ENCODE data around the gene RRAGD. TPM values are rescaled to one million over a fixed set of nuclear protein-coding genes. Genes with fewer than 3 reads are reported as not detected.

Gene RRAGD
- total RNA-seq = 44.0 TPM
- long read RNA-seq, full-length matches to known transcripts = 65 of 82 reads
- long read RNA-seq, partial matches to known transcripts = 1 of 82 reads
- long read RNA-seq, other reads (novel, unspliced or antisense) = 16 of 82 reads

- Histone ChIP-seq H3K4me1 (peaks cover 3% of the 10 kb centered on the region), H3K9me3 (no peaks in the 10 kb centered on the region), H3K27ac (peak within 1 kb of the TSS; percentile 77), H3K36me3 (no peaks in the 10 kb centered on the region), H3K27me3 (no peaks in the 10 kb centered on the region), H3K4me3 (peak within 1 kb of the TSS; percentile 84)
- peak; percentile 95 for ATAC-seq
- TF ChIP-seq, protein P1, sequence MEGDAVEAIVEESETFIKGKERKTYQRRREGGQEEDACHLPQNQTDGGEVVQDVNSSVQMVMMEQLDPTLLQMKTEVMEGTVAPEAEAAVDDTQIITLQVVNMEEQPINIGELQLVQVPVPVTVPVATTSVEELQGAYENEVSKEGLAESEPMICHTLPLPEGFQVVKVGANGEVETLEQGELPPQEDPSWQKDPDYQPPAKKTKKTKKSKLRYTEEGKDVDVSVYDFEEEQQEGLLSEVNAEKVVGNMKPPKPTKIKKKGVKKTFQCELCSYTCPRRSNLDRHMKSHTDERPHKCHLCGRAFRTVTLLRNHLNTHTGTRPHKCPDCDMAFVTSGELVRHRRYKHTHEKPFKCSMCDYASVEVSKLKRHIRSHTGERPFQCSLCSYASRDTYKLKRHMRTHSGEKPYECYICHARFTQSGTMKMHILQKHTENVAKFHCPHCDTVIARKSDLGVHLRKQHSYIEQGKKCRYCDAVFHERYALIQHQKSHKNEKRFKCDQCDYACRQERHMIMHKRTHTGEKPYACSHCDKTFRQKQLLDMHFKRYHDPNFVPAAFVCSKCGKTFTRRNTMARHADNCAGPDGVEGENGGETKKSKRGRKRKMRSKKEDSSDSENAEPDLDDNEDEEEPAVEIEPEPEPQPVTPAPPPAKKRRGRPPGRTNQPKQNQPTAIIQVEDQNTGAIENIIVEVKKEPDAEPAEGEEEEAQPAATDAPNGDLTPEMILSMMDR (IDR thresholded peaks at IDR 0.05) = no peak
- intact Hi-C loops (cut with DNase I) = no loop called here
- DNase-seq = peak; percentile 90
These were observed at the start of gene RRAGD for GRCh38 chr6:89412071-89413005. Gene RRAGD, minus strand, starts transcription at chr6:89412273. Its CDS starts 280 bp downstream, at chr6:89411993.

DNA sequence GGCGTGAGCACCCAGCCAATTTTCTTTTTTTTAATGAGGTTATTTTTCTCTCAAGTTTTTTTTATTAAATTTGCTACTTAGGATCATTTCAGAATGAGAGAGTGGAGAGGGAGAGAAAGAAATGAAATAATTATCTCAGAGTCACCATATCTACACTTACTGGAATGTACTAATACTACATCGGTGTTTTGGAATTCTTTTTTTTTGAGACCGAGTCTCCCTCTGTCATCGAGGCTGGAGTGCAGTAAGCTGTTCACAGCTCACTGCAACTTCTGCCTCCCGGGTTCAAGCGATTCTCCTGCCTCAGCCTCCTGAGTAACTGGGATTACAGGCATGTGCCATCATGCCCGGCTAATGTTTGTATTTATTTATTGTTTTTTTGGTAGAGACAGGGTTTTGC is 48.6 kb upstream of the RRAGD start:
- Histone ChIP-seq H3K9me3 (no peaks in the 10 kb centered on the region), H3K27me3 (no peaks in the 10 kb centered on the region), H3K4me3 (no peak overlapping the region), H3K4me1 (no peaks in the 10 kb centered on the region), H3K36me3 (no peaks in the 10 kb centered on the region), H3K27ac (no peak overlapping the region)
- TF ChIP-seq, protein P1 (IDR thresholded peaks at IDR 0.05) = no peak
- intact Hi-C loops (cut with DNase I) = no loop called here
- ATAC-seq (no peak), DNase-seq (no peak)

DNA sequence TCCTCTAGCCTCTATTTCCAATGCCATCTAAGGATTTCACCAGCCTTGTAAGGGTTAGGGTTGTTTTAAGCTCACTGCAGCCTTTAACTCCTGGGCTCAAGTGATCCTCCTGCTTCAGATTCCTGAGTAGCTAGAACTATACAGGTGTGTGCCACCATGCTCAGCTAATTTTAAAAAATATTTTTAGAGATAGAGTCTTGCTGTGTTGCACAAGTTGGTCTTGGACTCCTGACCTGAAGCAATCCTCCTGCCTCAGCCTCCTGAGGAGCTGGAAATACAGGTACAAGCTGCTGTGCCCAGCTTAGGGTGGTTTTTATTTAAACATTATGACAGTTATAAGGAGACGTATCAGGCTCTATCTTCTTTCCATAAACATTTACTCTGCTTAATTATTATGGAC is 47.4 kb upstream of the RRAGD start:
- intact Hi-C loops (cut with DNase I) = no loop called here
- H3K9me3 ChIP-seq = no peaks in the 10 kb centered on the region
- TF ChIP-seq, protein P1 (IDR thresholded peaks at IDR 0.05) = no peak
- DNase-seq = no peak
- no peaks in the 10 kb centered on the region for H3K36me3 ChIP-seq
- no peaks in the 10 kb centered on the region for H3K27me3 ChIP-seq
- no peaks in the 10 kb centered on the region for H3K4me1 ChIP-seq
- no peak overlapping the region for H3K4me3 ChIP-seq
- H3K27ac ChIP-seq = no peak overlapping the region
- ATAC-seq = no peak

- Histone ChIP-seq H3K4me3 (no peak overlapping the region), H3K27ac (no peak overlapping the region), H3K36me3 (no peaks in the 10 kb centered on the region), H3K4me1 (no peaks in the 10 kb centered on the region), H3K9me3 (no peaks in the 10 kb centered on the region), H3K27me3 (no peaks in the 10 kb centered on the region)
- intact Hi-C loops (cut with DNase I) = no loop called here
- TF ChIP-seq, protein P1 (IDR thresholded peaks at IDR 0.05) = no peak
- peak; percentile 37 for ATAC-seq
- DNase-seq = no peak
These were observed 46.6 kb upstream of the RRAGD start for GRCh38 chr6:89458704-89459103.

DNA sequence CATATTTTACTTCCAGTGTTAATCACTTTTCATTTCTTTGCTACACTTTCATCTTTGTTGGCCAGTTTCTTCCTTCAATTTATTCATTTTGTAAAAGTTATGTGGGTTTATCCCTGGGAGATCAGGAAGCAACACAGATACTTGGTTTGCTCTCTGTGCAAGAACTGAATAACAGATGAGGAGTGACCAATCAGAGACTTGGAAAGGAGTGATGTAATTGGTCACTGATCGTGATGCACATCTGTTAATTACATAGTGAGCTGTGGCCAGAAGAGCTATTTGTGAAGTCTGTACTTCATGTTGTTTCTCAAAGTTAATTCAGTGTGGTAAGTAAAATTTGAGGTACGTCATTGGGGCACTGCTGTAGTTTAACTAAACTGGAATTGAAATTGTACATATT is 42.2 kb upstream of the RRAGD start:
- DNase-seq = no peak
- Histone ChIP-seq H3K36me3 (no peaks in the 10 kb centered on the region), H3K9me3 (no peaks in the 10 kb centered on the region), H3K4me1 (no peaks in the 10 kb centered on the region), H3K4me3 (no peak overlapping the region), H3K27ac (no peak overlapping the region), H3K27me3 (no peaks in the 10 kb centered on the region)
- intact Hi-C loops (cut with DNase I) = no loop called here
- no peak for ATAC-seq
- TF ChIP-seq, protein P1 (IDR thresholded peaks at IDR 0.05) = no peak
